Neural progenitor cell (in vitro differentiated cells): ENCODE measurements around the gene SQOR. TPM values are rescaled to one million over a fixed set of nuclear protein-coding genes. Genes with fewer than 3 reads are reported as not detected.

Experiments used
- DNase-seq: peaks from one replicate; pipeline ENCODE4 v3.0.0-alpha.2; 2016; ENCODE audit warnings: low spot score
- H2AFZ ChIP-seq: fragments of 200-600 bp; sonication (generic); replicated peaks from 2 replicates; pipeline ENCODE4 v1.6.1; 2016; ENCODE audit warnings: antibody characterized with exemption
- H3F3A ChIP-seq: fragments of 200-600 bp; sonication (generic); 2 replicates; pipeline ENCODE4 v1.6.1; 2016; ENCODE audit warnings: antibody characterized with exemption, low read depth
- H3K27ac ChIP-seq: fragments of 200-600 bp; sonication (generic); 2 replicates; pipeline ENCODE4 v1.5.1; 2016; ENCODE audit warnings: mild to moderate bottlenecking
- H3K27me3 ChIP-seq: fragments of 200-600 bp; sonication (generic); 2 replicates; pipeline ENCODE4 v1.6.1; 2016; ENCODE audit warnings: mild to moderate bottlenecking, moderate library complexity
- H3K36me3 ChIP-seq: fragments of 200-600 bp; sonication (generic); 2 replicates; pipeline ENCODE4 v1.5.1; 2016
- H3K4me1 ChIP-seq: fragments of 200-600 bp; sonication (generic); 2 replicates; pipeline ENCODE4 v1.6.1; 2016; ENCODE audit warnings: mixed run types
- H3K4me2 ChIP-seq: fragments of 200-600 bp; sonication (generic); 2 replicates; pipeline ENCODE4 v1.6.1; 2016
- H3K4me3 ChIP-seq: fragments of 200-600 bp; sonication (generic); 2 replicates; pipeline ENCODE4 v1.5.1; 2016
- H3K79me2 ChIP-seq: fragments of 200-600 bp; sonication (generic); 2 replicates; pipeline ENCODE4 v1.6.1; 2016; ENCODE audit warnings: low read depth
- H3K9ac ChIP-seq: fragments of 200-600 bp; sonication (generic); 2 replicates; pipeline ENCODE4 v1.6.1; 2016
- H3K9me3 ChIP-seq: fragments of 200-600 bp; sonication (generic); 2 replicates; pipeline ENCODE4 v1.5.1; 2016; ENCODE audit warnings: low read depth
- H4K20me1 ChIP-seq: fragments of 200-600 bp; sonication (generic); 2 replicates; pipeline ENCODE4 v1.6.1; 2016; ENCODE audit warnings: low read depth
- H3K27ac Mint-ChIP-seq: 3 replicates; pipeline ENCODE4 v1.8.0; 2021; ENCODE audit warnings: mixed read lengths
- H3K27me3 Mint-ChIP-seq: 2 replicates; pipeline ENCODE4 v1.8.0; 2022; ENCODE audit warnings: low read depth, mild to moderate bottlenecking, inconsistent platforms, moderate library complexity, mixed read lengths; ENCODE audit not compliant: insufficient read depth
- H3K36me3 Mint-ChIP-seq: 3 replicates; pipeline ENCODE4 v1.8.0; 2021; ENCODE audit warnings: mixed read lengths
- H3K4me1 Mint-ChIP-seq: 3 replicates; pipeline ENCODE4 v1.8.0; 2021; ENCODE audit warnings: mixed read lengths
- H3K4me3 Mint-ChIP-seq: 3 replicates; pipeline ENCODE4 v1.8.0; 2021; ENCODE audit warnings: mild to moderate bottlenecking, moderate library complexity, mixed read lengths
- H3K9me3 Mint-ChIP-seq: 3 replicates; pipeline ENCODE4 v1.8.0; 2020; ENCODE audit warnings: mixed read lengths
- CTCF ChIP-seq: fragments of 200-600 bp; sonication (generic); IDR thresholded peaks from 2 replicates; pipeline ENCODE4 v1.5.1; 2017; ENCODE audit warnings: antibody characterized with exemption, mild to moderate bottlenecking
- EZH2 ChIP-seq: fragments of 200-600 bp; sonication (generic); IDR thresholded peaks from 2 replicates; pipeline ENCODE4 v1.6.1; 2017; ENCODE audit warnings: antibody characterized with exemption, mild to moderate bottlenecking, moderate library complexity
- EZH2phosphoT487 ChIP-seq: fragments of 200-600 bp; sonication (generic); IDR thresholded peaks from 2 replicates; pipeline ENCODE4 v1.6.1; 2017; ENCODE audit warnings: antibody characterized with exemption
- total RNA-seq: library from RNA; depleted of rRNA; stranded (reverse); fragments of >200 nt; gene quantifications from 2 replicates; pipeline ENCODE4 v1.2.3, GENCODE V29; 2015; ENCODE audit warnings: low replicate concordance

The SQOR gene
- total RNA-seq, 1 donor from 2014 or later, result 0.73 TPM

- Histone ChIP-seq H3K4me1 (no peaks in the 10 kb centered on the region), H2AFZ (no peak overlapping the region), H3K79me2 (no peaks in the 10 kb centered on the region), H3K9me3 (no peaks in the 10 kb centered on the region), H3K4me2 (peak overlapping the region; percentile 97), H3K36me3 (no peaks in the 10 kb centered on the region), H3K4me3 (peak overlapping the region; percentile 62), H3K27ac (no peak overlapping the region), H3K9ac (no peak overlapping the region), H3K27me3 (peaks cover 85% of the 10 kb centered on the region), H3F3A (no peaks in the 10 kb centered on the region), H4K20me1 (no peaks in the 10 kb centered on the region)
- H3K4me1 Mint-ChIP-seq, result peaks cover 7% of the 10 kb centered on the region
- no peaks in the 10 kb centered on the region for H3K9me3 Mint-ChIP-seq
- no peak for DNase-seq
- no peak overlapping the region for H3K27ac Mint-ChIP-seq
- no peaks in the 10 kb centered on the region for H3K36me3 Mint-ChIP-seq
- peak overlapping the region; percentile 91 for H3K4me3 Mint-ChIP-seq
- no peak for TF ChIP-seq EZH2phosphoT487
- no peak for TF ChIP-seq CTCF
- TF ChIP-seq EZH2, result no peak
- peaks cover 15% of the 10 kb centered on the region for H3K27me3 Mint-ChIP-seq
Measured at GRCh38 chr15:45635763-45636292, 999 bp downstream of the SQOR start.

DNA sequence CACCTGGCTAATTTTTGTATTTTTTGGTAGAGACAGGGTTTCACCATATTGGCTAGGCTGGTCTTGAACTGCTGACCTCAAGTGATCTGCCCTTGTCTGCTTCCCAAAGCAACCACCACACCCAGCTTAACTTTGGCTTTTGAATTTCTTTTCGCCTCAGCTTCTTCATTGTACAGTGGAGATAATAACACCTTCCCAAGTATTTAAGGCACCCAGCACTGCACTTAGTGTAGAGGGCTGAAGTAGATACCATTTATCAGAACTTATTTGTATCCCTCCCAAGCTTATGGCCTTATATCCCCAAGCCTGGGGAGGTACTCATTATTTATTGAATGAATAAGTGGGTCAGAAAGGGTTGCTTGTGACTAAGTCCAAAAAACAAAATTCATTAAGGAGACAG is 2.3 kb downstream of the SQOR start:
- no peaks in the 10 kb centered on the region for H3K79me2 ChIP-seq
- H3K27ac ChIP-seq, result no peak overlapping the region
- Mint-ChIP-seq H3K36me3 (no peaks in the 10 kb centered on the region), H3K9me3 (no peaks in the 10 kb centered on the region), H3K27me3 (peaks cover 15% of the 10 kb centered on the region), H3K4me3 (no peak overlapping the region), H3K4me1 (peaks cover 7% of the 10 kb centered on the region), H3K27ac (no peak overlapping the region)
- no peaks in the 10 kb centered on the region for H3K4me1 ChIP-seq
- no peaks in the 10 kb centered on the region for H4K20me1 ChIP-seq
- H3K4me3 ChIP-seq, result no peak overlapping the region
- no peak for DNase-seq
- no peak overlapping the region for H2AFZ ChIP-seq
- no peak overlapping the region for H3K4me2 ChIP-seq
- H3K9ac ChIP-seq, result no peak overlapping the region
- H3K9me3 ChIP-seq, result no peaks in the 10 kb centered on the region
- H3K27me3 ChIP-seq, result peaks cover 79% of the 10 kb centered on the region
- H3F3A ChIP-seq, result no peaks in the 10 kb centered on the region
- no peaks in the 10 kb centered on the region for H3K36me3 ChIP-seq
- no peak for TF ChIP-seq EZH2phosphoT487
- no peak for TF ChIP-seq CTCF
- TF ChIP-seq EZH2, result no peak

DNA sequence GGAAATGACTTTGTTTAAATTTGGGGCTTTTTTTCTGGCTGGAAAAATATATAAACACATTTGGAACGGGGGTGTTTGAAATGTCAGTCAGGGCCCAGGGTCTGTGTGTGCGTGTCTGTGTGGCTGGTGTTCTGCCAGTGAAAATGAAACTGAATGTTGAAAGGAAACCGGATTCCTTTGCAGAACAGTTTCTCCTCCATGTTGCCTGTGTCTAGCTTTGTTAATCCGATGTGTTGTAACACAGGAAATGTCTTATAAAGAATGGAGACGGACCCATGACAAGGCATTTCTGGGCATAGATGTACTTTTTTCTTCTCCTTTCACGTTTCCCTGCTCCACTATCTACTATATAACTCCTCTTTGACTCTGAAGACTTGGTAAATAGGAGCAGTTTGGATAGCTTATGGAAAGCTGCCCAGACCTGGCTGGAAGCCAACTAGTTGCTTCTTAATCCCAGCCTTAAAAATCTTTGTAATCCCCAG is 2.8 kb downstream of the SQOR start:
- H3K9me3 Mint-ChIP-seq, result no peaks in the 10 kb centered on the region
- no peak overlapping the region for H3K27ac Mint-ChIP-seq
- Histone ChIP-seq H3K4me2 (no peak overlapping the region), H4K20me1 (no peaks in the 10 kb centered on the region), H3K27ac (no peak overlapping the region), H2AFZ (no peak overlapping the region), H3K79me2 (no peaks in the 10 kb centered on the region), H3K4me1 (no peaks in the 10 kb centered on the region), H3K27me3 (peaks cover 79% of the 10 kb centered on the region), H3F3A (no peaks in the 10 kb centered on the region), H3K36me3 (no peaks in the 10 kb centered on the region), H3K9ac (no peak overlapping the region), H3K4me3 (no peak overlapping the region), H3K9me3 (no peaks in the 10 kb centered on the region)
- H3K27me3 Mint-ChIP-seq, result peaks cover 15% of the 10 kb centered on the region
- TF ChIP-seq EZH2, result no peak
- no peaks in the 10 kb centered on the region for H3K36me3 Mint-ChIP-seq
- H3K4me1 Mint-ChIP-seq, result peaks cover 7% of the 10 kb centered on the region
- no peak overlapping the region for H3K4me3 Mint-ChIP-seq
- no peak for DNase-seq

DNA sequence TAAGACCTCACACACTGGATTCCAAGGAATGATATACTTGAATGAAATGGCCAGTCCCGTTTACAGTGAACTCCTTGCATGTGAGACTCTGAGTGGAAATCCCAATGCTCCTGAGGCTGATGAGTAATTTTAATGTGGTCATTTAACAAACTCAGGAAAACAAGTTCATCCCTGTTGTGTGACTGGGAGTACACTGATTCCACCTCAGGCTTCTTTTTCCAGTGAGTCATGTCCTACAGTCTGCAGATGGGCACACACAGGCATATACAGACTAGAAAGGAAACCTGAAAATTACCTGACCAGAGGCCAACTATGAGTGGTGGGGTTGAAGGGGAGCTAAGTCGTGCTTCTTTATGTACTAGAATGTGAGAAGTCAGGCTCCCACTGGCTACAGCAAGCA is 5.8 kb downstream of the SQOR start:
- Mint-ChIP-seq H3K4me3 (no peak overlapping the region), H3K4me1 (peaks cover 3% of the 10 kb centered on the region), H3K27me3 (peaks cover 8% of the 10 kb centered on the region), H3K36me3 (no peaks in the 10 kb centered on the region), H3K9me3 (no peaks in the 10 kb centered on the region), H3K27ac (no peak overlapping the region)
- Histone ChIP-seq H3F3A (no peaks in the 10 kb centered on the region), H3K27ac (no peak overlapping the region), H3K9me3 (no peaks in the 10 kb centered on the region), H3K9ac (no peak overlapping the region), H3K4me3 (no peak overlapping the region), H4K20me1 (no peaks in the 10 kb centered on the region), H3K4me1 (no peaks in the 10 kb centered on the region), H3K27me3 (peaks cover 49% of the 10 kb centered on the region), H3K36me3 (no peaks in the 10 kb centered on the region), H2AFZ (no peak overlapping the region), H3K4me2 (no peak overlapping the region), H3K79me2 (no peaks in the 10 kb centered on the region)
- no peak for DNase-seq
- TF ChIP-seq CTCF, result no peak
